HepG2 (cell line): ENCODE data around the gene ALK.

ENCODE experiments used
- CHD2 ChIP-seq: IDR thresholded peaks from 2 replicates; pipeline ENCODE4 v1.6.1; 2011; ENCODE audit warnings: low read depth, low read length, improper control_type of control experiment
- ELF4 ChIP-seq: sonication (generic); formaldehyde crosslinking; IDR thresholded peaks from 2 replicates; pipeline ENCODE4 v1.5.0; 2020; ENCODE audit warnings: missing genetic modification reagents, mild to moderate bottlenecking, moderate library complexity, borderline replicate concordance
- ISL2 ChIP-seq: sonication (generic); formaldehyde crosslinking; IDR thresholded peaks from 2 replicates; pipeline ENCODE4 v1.5.0; 2020; ENCODE audit warnings: missing genetic modification reagents
- MTA3 ChIP-seq: sonication (generic); formaldehyde crosslinking; IDR thresholded peaks from 2 replicates; pipeline ENCODE4 v1.4.0; 2020; ENCODE audit warnings: missing genetic modification reagents
- ZNF292 ChIP-seq: sonication (generic); formaldehyde crosslinking; IDR thresholded peaks from 2 replicates; pipeline ENCODE4 v1.8.1; 2022; ENCODE audit warnings: mild to moderate bottlenecking, low read depth, missing genetic modification reagents, borderline replicate concordance
- ZNF883 ChIP-seq: sonication (generic); formaldehyde crosslinking; IDR thresholded peaks from 2 replicates; pipeline ENCODE4 v1.5.1; 2020; ENCODE audit warnings: mild to moderate bottlenecking, missing genetic modification reagents; ENCODE audit errors: not compliant biosample characterization
- TF ChIP-seq, protein P1 (sequence below): sonication (generic); formaldehyde crosslinking; IDR thresholded peaks from 2 replicates; pipeline ENCODE4 v1.8.1; 2022; ENCODE audit warnings: mild to moderate bottlenecking, missing genetic modification reagents
- TF ChIP-seq, protein P2 (sequence below): IDR thresholded peaks from 2 replicates; pipeline ENCODE4 v1.6.1; 2012; ENCODE audit warnings: inconsistent platforms

DNA sequence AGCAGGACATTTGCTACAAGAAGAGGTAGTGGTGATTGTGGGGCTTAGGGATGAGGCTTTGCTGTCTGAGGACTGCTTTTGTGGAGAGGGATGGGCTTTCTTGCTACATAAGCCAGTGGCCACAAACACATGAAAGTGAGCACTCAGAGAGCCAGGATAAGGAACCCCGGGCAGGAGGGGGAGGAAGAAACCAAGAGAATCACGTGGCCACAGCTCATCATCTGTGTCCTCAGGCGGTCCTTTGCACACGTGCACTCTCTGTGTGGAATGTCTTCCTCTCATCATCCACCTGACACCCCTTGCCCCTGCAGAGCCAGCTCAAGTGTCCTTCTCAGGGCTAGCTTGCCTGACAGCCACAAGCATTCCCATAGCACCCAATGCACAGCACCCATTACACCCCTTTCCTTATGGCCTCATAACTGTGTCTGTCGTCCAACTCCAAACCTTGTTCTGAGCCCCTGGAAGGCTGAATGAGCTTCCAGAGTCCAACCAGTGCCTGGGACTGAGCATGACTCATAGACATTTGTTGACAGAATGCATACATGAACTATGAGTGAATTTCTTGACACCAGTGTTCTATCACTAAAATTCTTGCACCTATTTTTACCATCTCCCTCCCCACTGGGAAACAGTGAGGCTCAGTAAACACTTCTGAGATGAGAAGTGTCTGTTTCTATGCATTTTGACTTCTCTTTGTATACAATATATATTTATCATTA, 398.3 kb downstream of the ALK start:
- TF ChIP-seq MTA3 (CRISPR knock-in tag) (no peak), ZNF883 (CRISPR knock-in tag) (no peak), ELF4 (no peak), ISL2 (no peak), CHD2 (no peak), ZNF292 (CRISPR knock-in tag) (no peak)
- TF ChIP-seq, protein P1, sequence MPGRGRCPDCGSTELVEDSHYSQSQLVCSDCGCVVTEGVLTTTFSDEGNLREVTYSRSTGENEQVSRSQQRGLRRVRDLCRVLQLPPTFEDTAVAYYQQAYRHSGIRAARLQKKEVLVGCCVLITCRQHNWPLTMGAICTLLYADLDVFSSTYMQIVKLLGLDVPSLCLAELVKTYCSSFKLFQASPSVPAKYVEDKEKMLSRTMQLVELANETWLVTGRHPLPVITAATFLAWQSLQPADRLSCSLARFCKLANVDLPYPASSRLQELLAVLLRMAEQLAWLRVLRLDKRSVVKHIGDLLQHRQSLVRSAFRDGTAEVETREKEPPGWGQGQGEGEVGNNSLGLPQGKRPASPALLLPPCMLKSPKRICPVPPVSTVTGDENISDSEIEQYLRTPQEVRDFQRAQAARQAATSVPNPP (CRISPR knock-in tag): no peak
- TF ChIP-seq, protein P2, sequence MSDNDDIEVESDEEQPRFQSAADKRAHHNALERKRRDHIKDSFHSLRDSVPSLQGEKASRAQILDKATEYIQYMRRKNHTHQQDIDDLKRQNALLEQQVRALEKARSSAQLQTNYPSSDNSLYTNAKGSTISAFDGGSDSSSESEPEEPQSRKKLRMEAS: no peak
